GM19239 (cell line): ENCODE measurements around the gene CHAD.
"Not testable (repeated sequence)": the region's sequence is repeated elsewhere in the genome, so short reads cannot be mapped to it uniquely, and the experiment has no call there.

Experiments used
- DNase-seq: peaks from one replicate; pipeline ENCODE4 v3.0.0; 2011; ENCODE audit warnings: low spot score; ENCODE audit not compliant: insufficient read length
- FAIRE-seq: peaks from 2 replicates; lab custom pipeline; 2011; peaks lifted over from hg19 to GRCh38; lab: Jason Lieb, UNC

CHAD gene

DNA sequence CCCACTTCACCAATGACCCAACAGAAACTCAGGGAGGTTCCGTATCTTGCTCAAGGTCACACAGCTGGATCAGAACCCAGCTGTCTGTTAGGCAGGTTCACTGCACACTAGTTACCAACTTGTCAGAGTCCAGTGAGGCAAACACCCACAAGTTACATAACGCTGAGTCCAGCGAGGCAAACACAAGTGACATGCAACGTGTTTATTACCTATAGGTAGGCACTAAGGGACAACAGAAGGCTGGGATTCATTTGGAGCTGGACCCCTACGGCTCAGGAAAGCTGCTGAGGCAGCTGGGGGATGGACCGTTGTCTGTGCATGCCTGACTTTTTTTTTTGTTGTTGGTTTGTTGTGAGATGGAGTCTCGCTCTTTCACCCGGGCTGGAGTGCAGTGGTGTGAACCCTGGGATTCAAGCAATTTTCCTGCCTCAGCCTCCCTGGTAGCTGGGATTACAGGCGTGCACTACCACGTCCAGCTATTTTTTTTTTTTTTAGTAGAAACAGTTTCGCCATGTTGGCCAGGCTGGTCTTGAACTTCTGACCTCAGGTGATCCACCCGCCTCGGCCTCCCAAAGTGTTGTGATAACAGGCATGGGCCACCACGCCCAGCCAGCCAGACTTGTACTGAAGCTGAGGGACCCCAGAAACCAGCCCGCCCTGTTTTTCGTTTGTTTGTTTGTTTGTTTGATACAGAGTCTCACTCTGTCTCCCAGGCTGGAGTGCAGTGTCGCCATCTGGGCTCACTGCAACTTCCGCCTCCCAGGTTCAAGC lies 8.1 kb upstream of the CHAD start:
- FAIRE-seq (no peak), DNase-seq (no peak)

DNA sequence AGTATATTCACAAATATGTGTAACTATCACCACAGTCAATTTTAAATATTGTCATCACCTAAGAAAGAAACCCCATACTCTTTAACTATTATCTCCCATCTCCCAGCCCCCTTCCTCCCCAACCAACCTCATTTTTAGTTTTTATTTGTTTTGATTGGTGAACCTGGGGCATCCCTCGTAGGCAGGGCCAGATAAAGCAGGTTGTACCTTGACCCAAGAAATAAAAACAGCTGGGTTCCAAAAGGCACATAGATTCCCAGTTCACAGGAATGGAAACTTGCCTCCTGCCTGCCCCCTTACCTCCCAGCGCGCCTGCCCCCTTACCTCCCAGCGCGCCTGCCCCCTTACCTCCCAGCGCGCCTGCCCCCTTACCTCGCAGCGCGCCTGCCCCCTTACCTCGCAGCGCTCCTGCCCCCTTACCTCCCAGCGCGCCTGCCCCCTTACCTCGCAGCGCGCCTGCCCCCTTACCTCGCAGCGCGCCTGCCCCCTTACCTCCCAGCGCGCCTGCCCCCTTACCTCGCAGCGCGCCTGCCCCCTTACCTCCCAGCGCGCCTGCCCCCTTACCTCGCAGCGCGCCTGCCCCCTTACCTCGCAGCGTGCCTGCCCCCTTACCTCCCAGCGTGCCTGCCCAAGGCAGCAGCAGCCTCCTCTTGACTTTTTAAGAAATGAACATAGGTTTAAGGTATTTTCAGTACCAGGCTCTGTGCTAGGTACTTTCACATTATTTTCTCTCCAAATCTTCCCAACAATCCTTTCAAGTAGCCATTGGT lies 7.3 kb upstream of the CHAD start:
- not testable (repeated sequence) for DNase-seq, FAIRE-seq

GRCh38 chr17:50475362-50475761 lies 6.7 kb upstream of the CHAD start:
- DNase-seq (no peak), FAIRE-seq (no peak)

DNA sequence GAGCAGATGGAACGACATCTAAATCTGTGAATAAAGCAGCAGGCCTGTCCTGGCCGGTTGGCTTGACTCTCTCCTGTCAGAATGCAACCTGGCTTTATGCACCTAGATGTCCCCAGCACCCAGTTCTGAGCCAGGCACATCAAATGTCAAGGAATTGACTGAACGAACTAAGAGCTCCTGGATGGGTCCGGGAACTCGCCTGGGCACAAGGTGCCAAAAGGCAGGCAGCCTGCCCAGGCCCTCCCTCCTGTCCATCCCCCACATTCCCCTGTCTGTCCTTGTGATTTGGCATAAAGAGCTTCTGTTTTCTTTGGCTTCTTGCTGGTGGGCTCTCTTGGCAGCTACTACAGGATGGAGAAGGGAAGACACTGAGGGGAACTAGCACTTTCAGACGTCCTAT lies 5.8 kb upstream of the CHAD start:
- no peak for FAIRE-seq
- no peak for DNase-seq

DNA sequence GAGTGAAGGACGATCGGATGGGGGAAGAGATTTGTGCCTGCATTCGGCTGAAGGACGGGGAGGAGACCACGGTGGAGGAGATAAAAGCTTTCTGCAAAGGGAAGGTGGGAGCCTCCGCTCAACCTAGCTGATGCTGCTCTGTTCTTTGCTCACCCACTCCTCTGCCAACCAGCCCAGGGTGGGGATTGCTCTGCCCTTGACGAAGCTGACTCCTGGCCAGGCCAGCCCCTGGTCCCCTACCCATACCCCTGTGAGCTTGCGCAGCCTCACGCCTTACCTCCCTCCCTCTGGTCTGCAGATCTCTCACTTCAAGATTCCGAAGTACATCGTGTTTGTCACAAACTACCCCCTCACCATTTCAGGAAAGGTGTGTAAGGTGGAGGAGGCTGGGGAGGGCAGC lies 5.2 kb upstream of the CHAD start:
- DNase-seq (no peak), FAIRE-seq (no peak)

- not testable (repeated sequence) for DNase-seq, FAIRE-seq
These were observed 4.1 kb upstream of the CHAD start for GRCh38 chr17:50472761-50473161.

- no peak for DNase-seq
- FAIRE-seq = no peak
These were observed 3.6 kb upstream of the CHAD start for GRCh38 chr17:50472286-50472685.

DNA sequence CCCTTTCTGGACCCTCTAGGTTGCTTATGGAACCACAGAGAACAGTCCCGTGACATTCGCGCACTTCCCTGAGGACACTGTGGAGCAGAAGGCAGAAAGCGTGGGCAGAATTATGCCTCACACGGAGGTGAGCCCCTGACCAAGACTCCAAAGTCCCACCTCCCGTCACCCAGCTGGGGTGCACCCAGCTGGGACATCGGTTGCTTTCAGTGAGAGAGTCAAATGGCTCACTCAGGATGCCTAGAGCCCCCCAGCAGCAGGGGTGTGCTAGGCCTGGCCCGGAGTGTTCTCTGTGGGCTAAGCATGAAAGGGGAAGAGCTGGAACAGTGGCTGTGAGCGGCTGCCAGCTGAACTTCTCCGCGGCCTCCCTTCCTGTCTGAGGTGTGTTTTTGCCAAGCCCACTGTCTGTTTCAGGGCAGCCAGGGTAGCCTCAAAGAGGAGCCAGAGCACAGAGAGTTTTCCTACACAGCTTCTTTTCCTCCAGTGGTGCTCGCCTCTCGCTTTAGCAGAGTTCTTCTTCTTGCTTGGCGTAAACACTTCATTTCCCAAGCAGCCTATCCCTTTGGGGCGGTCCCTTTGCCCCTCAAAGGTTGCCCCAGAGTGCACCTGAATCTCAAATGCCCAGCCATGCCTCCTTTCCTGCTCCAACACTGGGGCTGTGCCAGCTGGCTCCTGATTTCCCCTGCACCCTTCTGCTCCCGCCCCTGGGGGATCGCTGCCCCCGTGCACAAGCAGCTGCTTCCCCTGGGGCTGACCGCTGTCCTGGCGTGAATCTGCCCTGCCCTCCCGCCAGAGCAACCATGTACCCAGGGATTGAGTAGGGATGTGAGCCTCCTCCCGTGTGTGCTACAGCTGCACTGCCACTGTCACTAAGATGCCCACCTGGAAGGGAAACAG lies 2.6 kb upstream of the CHAD start:
- FAIRE-seq = no peak

DNA sequence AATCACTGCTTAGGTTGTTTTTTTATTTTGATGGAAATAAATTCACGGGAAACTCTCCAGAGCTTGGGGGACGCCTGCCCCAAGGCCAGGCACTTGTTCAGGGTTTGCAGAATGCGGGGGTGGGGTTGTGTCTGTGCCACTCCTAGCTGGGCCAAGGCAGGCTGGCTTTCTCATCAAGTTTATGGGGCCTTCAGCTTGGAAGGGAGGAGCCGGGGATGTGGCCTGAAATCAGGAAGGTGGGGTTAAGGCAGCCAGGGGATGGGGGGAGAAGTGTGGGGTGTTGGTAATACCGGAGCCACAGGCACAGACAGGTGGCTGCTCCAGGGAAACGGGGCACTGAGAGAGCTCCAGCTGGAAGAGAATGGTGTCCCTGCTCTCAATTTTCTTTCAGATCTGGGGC lies 1.7 kb upstream of the CHAD start:
- no peak for FAIRE-seq
- no peak for DNase-seq

More for the DNA sequence above, 2.6 kb upstream of the CHAD start:
- DNase-seq = no peak

DNA sequence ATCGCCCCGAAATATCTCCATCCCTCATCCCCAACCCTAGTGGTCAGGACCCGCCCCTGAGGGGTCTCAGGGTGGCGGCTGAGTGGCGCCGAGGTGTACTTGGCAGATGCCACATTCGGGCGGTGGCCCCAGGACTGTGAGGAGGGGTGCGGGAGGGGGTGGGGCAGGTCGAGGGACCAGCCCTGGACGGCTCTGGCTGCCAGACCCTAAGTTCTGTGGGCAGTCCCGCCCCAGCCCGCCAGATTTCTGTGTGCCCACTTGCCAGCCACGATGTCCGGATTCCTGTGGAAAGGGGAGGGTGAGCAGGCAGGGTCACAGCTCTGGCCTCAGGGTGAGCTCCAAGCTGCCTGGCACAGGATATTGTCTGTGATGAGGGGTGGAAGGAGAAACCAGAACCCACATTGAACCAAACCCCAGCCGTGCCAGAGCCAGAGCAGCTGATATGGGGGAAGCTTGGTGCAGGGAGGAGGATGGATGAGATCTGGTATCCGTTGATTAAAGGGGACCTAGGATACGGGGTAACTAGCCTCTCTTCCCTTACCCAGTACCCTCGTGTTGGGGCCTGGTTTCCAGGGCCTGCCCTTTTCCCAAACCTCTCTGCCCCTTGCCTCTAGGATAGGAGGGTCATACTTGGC lies 1.1 kb upstream of the CHAD start:
- no peak for FAIRE-seq
- no peak for DNase-seq

GRCh38 chr17:50469208-50469605 lies 527 bp upstream of the CHAD start:
- FAIRE-seq (no peak), DNase-seq (no peak)

DNA sequence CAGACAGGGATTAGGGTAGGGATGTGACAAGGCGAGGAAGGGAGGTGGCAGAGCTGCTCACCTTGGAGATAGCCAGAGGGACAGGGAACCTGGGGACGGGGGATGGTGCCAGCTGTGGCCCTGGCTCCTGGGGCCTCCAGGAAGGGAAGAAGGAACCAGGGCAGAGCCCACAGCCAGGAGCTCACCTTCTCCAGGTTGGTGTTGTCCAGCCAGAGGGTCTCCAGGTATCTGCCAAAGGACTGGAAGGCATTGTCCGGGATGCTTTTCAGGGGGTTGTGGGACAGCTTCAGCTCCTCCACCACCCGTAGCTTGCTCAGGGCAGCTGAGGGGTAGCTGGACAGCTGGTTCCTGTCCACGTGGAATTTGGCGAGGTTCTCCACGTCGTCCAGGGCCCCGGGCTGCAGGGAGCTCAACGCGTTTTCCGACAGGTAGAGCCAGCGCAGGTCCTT lies 801 bp downstream of the CHAD start:
- FAIRE-seq (no peak), DNase-seq (no peak)

- FAIRE-seq (no peak), DNase-seq (no peak)
These were observed 1.4 kb downstream of the CHAD start for GRCh38 chr17:50467114-50467854.

- no peak for FAIRE-seq
- DNase-seq = no peak
These were observed 2.1 kb downstream of the CHAD start for GRCh38 chr17:50466371-50467113.

DNA sequence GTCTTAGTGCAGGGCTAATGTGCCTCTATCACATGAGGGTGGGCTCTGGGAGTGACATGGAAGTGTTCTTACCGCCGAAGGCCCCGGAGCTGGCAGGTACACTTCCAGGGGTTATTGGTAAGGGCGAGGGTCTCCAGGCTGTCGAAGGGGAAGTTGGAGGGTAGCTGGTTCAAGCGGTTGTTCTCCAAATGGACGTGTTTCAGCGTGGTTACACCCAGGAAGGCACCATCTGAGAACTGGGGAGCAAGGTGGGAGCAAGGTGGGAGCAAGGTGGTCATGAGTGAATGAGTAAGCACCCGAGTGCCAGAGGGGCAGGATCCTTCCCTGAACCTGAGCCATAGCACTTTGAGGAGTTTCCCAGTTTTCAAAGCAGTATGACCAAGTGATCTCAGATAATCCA lies 3.0 kb downstream of the CHAD start:
- FAIRE-seq = no peak
- DNase-seq = no peak

GRCh38 chr17:50465171-50465570 lies 3.5 kb downstream of the CHAD start:
- FAIRE-seq (no peak), DNase-seq (no peak)

DNA sequence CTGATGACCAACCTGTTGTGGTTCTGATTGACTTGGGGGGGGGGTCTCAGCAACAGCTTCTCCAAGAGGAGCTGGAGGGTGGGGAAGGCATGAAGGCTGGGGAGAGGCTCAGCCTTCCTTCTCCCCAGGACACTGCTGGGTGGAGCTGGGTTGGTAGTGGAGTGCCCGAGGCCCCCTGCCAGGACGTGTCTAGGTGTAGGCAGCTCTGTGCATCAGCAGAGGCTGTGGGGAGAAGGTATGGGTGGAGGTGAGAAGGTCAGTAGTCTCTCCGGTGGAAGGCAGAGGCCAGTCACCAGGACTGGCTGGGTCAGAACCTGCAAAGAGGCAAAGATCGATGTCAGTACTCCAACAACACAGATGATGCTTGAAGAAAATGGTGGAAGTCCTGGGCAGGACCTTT lies 3.9 kb downstream of the CHAD start:
- no peak for FAIRE-seq
- no peak for DNase-seq

GRCh38 chr17:50464121-50464520 lies 4.6 kb downstream of the CHAD start:
- FAIRE-seq = no peak

DNA sequence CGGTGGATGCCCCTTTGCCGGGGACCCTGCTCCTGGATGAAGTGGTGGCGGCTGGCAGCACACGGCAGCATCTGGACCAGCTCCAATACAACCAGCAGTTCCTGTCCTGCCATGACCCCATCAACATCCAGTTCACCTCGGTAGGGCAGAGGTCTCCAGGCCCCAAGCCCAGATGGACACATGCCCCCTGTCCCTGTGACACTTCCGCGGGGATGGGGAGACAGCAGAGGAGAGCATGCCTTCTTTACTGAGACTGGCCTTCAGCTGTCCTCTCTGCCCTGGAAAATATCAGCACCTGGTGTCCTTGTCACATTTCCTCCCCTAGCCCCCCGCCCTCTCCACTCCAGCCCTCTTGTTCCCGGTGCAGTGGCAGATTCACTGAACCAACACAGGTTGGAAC lies 6.2 kb downstream of the CHAD start:
- DNase-seq = no peak
- FAIRE-seq = no peak

More at GRCh38 chr17:50464121-50464520, 4.6 kb downstream of the CHAD start:
- DNase-seq = no peak
